GM11168 (cell line): Measurements from ENCODE around the gene NEDD8.

Experiments
- in situ Hi-C: fragments of 300-500 bp; cut with MboI; formaldehyde crosslinking; loops from one replicate; pipeline ENCODE4 v1.12.0; 2022; ENCODE audit warnings: low sequenced_read_pairs; ENCODE audit not compliant: unreplicated experiment

NEDD8 gene

DNA sequence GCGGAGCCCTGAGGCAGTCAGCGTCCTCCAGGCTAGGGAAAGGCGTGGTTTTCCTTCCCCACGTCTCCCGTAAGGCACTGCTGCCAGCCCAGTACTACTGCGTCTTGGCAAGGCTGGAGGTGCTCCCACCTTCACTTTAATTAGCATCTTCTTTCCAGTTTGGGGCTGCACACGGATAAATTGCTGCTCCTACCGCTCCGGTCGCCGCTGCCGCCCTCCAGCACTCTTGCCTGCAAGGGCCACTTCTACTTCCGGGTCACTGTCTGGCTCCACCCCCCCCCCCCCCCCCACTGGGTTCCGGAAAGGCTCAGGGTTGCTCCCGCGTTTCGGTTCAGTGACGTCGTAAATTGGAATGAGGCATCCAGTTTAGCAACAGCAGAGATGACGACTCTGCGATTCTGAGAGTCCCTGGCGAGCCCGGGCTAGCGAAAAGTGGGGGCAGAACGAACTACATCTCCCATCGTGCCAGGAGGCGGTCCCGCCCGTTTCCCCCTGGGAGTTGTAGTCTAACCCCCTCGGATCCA is at the start of gene NEDD8:
Gene NEDD8, minus strand, starts transcription at position 247 of the 524 bp plus-strand sequence. Its CDS starts 100 bp downstream, at position 147.
- in situ Hi-C loops: no loop called here

DNA sequence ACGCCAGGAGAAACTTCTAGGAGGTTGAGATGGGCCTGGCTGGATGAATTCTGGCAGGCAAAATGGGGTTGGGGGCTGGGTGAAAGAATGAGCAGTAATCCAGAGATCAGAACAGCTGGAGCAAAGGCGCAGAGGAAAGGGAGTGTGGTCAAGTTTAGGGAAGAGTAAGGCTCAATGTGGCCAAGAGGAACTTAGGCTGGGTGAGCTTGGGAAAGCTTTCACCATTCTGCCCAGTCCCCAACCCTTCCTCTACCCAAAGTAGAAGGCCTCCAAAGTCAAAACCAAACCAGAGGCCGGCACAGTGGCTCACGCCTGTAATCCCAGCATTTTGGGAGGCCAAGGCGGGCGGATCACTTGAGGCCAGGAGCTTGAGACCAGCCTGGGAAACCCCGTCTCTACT is 49.5 kb upstream of the NEDD8 start:
- in situ Hi-C loops: no loop called here

DNA sequence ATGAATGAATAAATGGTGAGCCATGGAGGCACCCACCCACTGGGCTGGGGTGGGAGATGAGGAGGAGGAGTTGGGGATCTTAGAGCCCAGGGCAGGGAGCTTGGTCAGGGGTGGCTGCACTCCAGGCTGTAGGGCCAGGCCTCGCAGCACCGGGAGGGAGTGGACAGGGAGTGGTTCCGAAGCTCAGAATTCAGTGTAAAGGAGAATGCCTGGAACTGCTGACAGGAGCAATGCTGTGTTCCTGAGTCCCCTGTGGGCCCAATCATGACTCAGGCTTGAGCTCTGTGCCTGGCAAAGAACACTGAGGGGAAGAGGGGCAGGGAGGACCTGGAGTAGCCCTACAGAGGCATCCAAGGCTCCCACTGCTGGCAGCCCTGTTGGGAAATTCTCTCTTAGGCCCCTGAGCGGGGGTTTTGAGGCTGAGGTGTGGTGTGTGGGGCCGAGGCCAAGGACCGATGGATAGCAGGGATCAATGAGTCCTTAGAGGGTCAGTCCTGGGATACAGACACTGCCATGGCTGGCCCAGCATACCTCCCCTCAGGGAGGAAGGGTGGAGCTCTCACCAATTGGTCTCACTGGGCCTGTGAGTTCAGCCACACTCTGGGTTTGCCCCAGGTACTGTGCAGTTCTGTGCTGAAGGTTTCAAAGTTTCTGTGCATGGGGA is 48.8 kb upstream of the NEDD8 start:
- in situ Hi-C loops: no loop called here

DNA sequence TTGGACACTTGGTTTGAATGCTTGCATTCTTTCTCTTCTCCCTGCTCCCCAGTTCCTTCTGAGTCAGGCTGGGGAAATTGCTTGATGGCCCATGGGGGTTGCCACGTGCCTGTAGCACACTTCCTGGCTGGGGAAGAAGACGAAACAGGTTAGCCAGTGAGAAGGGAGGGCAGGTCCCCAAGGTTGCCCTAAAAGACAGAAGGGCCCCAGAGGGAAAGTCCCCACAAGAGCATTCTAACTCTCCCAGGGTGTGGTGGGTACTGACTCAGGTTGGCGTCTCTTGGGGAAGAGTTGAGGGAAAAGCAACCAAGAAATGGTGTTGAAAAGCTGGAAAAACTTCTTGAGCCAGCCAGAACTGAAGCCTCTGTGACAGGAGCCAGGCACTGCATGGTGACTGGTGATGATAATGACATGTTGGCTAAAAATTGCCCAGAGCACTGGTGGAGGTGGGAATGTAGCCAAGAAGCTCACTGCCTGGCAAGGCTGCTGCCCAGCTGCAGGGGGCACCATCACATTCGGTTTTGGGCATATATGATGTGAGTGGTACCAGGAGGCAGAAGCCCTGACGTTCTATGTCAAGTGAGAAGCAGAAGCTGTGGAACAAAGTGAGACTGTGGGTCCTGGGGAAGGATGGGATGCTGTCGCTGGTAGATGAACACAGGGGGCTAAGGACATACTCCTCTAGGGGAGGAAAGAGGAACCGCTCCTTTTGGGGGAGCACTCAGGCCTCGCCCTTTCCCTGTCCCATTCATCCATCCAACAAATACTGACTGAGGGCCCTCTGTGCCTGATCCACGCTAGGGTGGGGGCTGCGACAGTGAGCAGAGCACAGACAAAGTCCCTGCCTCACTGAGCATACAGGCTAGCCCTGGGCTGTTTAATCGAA is 47.4 kb upstream of the NEDD8 start:
- in situ Hi-C loops: no loop called here

DNA sequence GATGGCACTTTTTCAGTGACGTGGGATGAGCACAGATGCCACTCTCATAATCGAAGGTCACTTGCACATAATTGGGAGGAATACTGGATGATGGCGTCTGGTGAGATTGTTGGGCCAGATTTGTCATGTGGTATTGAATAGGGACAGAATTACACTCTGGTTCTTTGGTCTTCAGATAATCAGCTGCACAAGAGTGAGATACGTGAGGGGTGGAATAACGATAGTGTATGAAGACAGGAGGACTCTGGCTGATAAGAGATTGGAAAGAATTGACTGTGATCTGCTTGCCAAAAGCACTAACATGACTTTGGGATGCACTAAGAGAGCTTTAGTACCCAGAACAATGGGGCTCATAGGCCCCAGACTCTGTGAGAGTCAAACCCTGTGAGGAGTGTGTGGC is 46.3 kb upstream of the NEDD8 start:
- in situ Hi-C loops: no loop called here

DNA sequence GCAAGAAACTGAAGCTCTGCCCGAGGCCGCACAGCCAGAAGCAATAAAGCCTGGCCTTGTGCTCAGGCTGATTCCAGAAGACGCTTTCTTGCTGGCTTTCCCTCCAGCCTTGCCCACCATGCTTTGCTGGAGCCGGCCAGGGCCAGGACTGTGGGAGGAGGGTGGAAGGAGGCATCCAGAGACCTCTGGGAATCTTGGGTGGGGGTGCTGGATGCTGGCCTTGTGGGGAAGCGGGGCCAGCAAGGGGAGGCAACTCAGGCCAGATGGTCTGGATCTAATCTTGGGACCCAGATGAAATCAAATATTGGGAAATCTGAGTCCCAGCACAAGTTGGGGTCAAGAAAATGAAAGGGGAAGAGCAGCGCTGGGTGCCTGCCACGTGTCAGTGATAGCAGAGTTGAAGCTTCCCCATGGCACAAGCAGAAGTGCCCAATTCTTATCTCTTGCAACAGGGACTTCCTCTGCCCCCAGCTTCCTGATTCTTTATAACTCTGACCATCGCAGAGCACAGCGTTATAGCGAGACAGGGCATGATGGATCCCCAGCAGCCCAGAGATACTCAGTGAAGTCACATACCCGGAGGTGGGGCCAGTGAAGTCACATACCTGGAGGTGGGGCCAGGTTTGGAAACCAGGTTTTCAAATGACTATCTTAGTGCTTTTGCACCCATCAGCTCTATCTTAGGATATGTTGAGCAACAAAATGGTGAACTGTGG is 45.6 kb upstream of the NEDD8 start:
- in situ Hi-C loops: no loop called here

DNA sequence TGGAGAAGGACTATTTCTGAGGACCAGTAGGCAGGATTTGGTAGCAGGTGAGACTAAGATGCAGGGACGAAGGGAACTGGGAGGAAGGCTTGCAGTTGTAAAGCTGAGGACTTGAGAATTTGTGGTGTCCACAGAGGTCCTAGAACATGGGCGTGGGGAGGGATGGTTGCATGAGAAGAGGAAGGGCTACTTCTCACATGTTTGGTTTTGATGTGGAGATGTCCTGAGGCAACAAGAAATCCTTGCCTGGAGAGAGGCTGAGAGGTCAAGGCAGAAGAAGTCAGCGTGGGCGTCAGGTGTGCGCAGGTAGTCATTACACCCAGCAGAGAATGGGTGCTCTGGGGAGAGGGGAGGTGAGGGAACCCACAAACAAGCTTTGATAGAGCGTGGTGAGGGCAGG is 44.9 kb upstream of the NEDD8 start:
- in situ Hi-C loops: no loop called here

DNA sequence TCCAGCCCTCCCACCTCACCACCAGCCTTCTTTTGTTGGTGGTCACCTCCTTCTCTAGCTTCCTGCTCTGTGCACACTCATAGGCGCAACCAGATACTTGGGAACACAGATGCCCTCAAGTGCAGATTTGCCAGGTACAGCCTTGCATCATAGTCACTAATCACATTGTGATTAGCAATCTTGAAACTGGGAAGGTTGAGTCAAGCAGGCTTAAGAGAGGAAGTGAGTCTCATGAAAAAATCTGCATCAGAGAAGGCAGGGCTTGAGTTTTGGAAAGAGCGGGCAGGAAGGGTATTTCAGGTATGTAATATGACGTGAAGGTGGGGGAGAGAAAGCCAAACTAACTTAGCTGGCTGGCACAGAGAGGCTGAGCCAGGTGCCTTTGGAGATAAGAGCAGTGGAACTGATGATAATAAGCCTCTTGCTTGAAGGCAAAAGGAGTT is 42.0 kb upstream of the NEDD8 start:
- in situ Hi-C loops: no loop called here

DNA sequence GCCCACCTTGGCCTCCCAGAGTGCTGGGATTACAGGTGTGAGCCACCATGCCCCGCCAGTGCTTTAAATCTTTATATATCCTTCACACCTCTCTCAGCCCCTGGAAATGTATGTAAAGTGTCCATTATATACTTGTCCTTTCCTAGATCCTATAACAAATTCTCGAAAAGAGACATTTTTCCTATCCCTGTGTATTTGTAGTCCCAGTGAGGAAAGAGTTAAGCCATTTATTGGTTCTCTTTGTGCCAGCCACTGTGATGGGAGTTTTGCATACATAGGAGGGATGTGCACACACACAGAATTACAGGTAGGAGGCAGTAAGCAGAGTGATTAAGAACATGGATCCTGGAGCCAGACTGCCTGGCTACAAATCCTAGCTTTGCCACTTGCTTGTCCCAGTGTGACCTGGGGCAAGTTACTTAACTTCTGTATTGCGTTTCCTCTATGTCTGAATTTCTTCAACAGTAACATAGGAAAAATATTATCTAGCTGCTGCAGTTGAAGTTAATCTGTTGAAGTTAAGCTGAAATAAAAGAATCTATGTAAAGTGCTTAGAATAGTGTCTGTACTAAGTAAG is 41.3 kb upstream of the NEDD8 start:
- in situ Hi-C loops: no loop called here

DNA sequence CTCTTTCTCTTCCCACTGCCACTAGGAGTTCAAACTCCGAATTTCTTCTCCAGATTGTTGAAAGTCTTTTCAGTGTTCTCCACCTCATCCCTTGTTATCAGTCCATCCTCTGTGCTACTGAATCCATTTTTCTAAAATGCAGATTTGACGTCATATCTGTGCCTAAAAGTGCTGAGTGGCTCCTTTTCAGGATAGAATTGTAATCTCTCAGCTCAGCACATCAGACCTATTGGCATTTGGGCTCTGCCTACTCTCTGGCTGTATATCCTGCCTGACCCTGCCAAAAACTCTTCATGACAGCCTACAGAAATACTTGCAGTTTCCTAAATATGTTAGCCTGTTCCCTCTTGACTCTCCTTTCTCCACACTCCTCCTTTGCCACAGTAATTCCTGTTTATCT is 40.3 kb upstream of the NEDD8 start:
- in situ Hi-C loops: no loop called here

DNA sequence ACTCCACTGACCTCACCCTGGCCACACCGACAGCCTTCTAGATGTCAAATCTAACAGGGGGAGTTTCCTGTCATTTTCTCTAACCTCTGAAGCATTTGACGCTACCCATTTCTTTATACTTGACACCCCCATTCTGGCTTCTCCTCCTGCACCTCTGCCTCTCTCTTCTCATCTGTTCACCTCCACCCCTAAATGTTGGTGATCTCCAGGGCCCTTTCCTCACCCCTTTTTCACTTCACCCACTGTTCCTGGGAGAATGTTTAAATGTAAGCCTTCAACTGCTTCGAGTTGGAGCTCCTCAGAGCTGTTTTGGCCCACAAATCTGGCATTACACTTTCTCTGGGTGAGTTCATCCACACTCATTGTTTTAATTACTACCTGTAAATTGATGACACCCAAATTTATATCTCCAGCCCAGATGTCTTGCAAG is 39.7 kb upstream of the NEDD8 start:
- in situ Hi-C loops: no loop called here

DNA sequence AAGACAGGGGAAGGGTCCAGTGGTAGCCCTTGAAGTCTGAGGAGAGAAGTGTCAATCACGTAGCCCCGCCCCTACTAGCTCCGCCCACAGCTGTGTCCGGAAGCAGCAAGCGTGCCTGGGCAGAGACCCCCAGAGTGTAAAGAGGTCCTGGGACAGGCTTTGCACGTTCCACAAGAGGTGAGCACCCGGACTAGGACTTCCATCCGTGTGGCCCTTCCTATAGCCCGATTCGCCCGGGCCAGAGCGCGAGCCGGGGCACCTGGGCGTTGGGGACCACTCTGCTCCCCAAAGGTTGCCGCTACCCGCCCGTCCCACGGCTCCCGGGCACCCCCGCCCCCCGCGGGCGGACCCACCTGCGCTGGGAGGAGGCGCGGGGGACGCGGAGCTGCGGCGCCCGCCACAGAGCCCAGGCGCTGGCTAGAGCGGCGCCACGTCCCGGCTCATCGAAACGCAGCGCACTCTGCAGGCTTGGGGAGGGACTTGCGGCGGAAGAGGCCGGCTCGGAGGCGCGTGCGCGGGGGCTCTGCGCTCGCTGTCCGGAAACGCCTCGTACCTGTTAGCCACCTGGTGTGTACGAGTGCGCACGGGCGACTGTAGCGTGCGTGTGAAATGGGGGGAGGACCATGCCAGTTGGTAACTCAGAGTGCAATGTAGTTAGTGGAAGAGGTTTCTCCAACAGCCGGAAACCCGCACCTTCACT is 39.1 kb upstream of the NEDD8 start, which contains the start of gene RABGGTA:
Gene RABGGTA, minus strand, starts transcription at position 464 of the 700 bp plus-strand sequence. CDS start 482 bp downstream, outside the sequence.
- in situ Hi-C loops: no loop called here

DNA sequence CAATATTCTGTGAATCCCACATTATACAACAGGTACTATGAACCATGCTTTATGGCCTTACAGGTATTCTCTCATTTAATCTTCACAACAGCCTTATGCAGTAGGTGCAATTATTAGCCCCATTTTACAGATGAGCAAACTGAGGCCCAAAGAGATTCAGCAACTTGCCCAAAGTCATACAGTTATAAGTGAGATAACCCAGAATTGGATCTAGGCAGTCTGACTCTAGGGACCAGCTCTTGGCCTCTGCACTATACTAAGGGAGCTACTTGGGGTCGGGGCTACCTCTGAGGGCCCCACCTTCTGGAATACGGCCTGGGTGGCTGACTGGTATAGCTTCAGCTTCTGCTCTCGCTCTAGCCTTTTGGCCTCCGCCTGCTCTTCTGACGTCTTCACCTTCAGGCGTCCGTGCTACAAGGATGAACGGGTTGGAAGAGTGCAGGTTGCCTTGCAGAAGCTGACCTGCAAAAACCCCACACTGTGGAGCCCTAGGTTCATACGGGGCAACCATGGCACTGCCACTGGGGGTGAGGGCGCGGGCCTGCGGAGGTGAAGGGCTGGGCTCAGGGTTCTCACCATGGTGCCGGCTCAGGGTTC is 38.5 kb upstream of the NEDD8 start:
- in situ Hi-C loops: no loop called here

DNA sequence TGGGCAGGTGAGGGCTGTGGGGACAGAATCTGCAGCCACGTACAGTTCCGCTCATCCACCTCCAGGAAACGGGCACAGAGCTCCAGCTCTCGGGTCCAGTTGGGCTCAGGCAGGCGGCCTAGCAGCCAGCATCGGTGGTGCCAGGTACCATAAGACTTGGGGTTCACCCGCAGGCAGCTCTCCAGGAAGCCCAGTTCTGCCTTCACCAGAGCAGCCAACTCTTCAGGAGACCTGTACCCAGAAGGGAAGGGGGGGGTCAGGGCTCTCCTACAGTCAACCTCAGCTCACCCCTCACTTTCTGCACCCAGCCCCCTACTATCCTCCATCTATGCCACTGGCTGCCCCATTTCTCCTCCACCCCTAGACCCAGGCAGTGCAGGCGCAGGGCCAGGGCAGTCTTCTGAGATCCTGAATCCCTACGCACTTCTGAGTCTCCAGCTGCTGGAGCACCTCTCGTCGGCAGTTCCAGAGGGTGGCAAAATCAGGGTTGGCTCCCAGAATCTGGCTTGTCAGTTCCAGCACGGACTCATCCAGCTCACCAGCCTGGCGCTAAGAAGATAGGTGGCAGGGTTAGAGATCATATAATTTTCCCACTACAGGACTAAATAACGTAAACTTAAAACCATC is 37.9 kb upstream of the NEDD8 start:
- in situ Hi-C loops: no loop called here

DNA sequence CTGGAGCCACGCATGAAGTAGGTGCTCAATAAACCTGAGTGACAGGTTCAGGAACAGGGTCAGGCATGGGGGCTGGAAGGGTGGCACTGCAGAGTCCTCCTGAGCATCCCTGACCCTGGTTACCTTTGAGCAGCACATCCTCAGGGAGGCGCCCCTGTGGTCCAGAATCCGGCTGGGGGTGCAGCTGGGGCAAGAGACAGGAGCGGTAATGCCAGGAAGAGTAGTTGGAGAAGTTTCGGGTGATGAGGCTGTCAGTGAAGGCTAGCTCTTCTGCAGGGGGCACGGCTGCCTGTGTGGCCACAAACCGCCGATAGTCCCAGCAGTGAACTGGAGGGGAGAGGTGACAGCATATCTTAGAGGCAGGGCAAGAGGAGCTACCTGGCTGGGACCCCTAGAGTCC is 37.2 kb upstream of the NEDD8 start:
- in situ Hi-C loops: no loop called here

DNA sequence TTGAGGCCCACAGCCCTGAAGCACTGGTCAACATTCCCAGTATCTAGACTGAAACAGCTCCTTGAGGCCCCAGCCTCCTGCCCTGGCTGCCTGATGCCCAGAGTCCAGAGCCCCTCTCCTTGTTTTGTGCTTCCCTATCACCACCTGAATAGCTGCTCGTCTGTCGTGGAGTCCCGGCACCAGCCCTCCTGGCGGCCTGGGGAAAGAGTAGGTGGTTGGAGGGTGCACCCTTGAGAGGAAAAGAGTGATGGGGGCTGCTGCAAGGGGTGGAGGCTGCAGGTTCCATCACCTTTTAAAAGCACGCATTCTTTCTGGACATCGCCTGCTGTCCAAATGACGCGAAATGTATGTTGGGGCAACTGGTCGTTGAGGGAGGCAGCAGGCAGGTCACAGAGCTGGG is 36.1 kb upstream of the NEDD8 start:
- in situ Hi-C loops: no loop called here

DNA sequence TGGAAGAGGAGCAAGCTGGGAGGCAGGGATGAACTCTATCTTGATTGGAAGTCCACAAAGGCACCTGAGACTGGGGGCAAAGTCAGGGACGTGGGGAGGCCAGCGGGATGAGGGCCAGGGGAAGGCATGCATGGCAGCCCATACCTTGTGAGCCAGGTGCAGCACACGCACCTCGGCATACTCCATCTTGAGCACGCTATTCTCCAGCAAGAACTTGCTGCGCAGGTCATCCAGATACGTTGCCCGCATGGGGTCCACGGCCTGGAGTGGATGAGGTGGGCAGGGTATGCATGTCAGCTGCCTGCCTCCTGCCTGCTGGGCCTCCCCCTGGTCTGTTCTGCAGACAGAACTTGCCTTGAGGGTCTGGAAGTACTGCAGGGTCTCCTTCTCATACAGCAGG is 35.3 kb upstream of the NEDD8 start:
- in situ Hi-C loops: no loop called here

DNA sequence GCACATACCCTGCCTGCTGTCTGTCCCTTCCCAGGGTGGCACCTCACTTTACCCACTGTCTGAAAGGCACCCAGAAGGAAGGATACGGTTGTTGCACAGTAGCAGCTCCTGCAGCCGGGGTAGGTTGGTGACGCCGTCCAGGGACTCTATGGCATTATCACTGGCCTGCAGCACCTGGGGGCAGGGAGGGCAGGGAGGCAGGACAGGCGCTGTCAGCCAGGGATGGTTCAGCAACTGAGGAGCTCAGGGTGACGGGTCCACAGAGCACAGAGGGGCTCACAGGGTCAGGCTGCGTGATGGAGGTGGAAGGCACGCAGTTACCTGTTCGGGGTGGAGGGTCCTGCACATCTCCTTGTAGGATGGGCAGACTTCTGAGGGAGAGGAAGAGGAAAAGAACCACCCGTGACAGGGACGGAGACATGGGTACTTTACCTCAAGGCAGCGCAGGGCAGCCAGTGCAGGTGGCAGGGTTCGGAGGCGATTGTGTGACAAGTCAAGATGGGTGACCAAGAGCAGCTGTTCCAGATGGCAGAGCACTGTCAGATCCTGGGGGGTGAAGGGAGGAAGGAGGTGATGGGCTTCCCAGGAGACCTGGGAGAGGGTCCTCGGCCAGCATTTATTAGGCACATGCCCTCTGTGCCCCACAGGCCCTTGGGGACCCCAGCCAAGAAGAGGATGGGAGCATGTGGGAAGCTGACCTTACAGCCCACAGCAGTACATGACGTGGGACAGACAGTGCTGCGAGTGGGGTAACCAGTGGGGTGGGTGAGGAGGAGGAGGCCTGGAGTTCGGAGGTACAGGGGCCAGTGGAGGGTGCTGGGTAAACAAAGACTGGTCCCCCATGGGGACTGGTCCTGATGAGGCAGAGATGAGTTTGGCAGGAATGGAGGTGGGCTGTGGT is 34.4 kb upstream of the NEDD8 start:
- in situ Hi-C loops: no loop called here
